Measurements from ENCODE around the gene CEP89. TPM values are rescaled to one million over a fixed set of nuclear protein-coding genes. Genes with fewer than 3 reads are reported as not detected.
A peak's percentile ranks its signal among the peaks of the same experiment; 100 is the strongest.
"Not testable (repeated sequence)": the region's sequence is repeated elsewhere in the genome, so short reads cannot be mapped to it uniquely, and the experiment has no call there.

The CEP89 gene
- total RNA-seq, 2 experiments from 2014 or later: 16.2 to 18.5 TPM

DNA sequence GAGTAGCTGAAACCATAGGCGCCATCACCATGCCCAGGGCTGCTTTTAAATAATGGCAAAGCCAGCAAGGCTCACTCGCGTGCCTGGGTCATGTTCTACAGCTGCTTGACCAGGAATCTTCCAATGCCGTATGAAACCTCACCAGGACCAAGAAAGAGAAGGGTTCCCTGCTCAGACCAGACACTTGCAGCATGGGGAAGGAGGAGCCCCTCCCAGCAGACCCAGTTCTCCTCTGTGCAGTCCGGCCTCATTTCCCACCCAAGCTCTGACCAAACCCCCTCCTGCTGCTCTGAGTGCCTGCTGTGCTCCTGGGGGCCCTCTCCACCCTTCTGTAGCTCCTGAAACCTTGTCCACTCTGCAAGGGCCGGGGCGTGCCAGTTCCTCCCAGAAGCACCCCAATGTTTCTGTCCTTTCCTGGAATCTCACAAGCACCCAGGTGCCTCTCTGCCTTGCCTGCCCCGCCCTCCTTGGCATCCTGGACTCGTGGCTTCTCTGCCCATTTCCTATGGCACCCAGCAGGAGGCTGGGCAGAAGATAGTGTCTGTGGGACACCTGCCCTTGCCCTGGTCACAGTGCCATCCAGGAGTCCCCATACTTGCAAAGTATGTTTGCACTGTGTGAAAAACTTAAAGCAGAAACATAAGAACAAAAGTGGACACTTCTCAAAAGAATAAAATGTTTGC lies 95.4 kb downstream of the CEP89 start:
- H3K4me3 Mint-ChIP-seq: no peak overlapping the region
- H3K4me1 Mint-ChIP-seq: peaks cover 3% of the 10 kb centered on the region
- DNase-seq (no peak), ATAC-seq (no peak)
- POLR2A ChIA-PET: no interaction called here
- no peak overlapping the region for H3K27ac Mint-ChIP-seq
- no peaks in the 10 kb centered on the region for H3K27me3 Mint-ChIP-seq
- intact Hi-C loops (cut with DNase I, micrococcal nuclease): no loop called here
- CTCF ChIA-PET: no interaction called here
- no peaks in the 10 kb centered on the region for H3K9me3 Mint-ChIP-seq (ENCODE audit: low read depth)
- peaks cover 7% of the 10 kb centered on the region for H3K36me3 Mint-ChIP-seq (ENCODE audit: low read depth)

GRCh38 chr19:32875428-32875827 lies 96.3 kb downstream of the CEP89 start:
- H3K9me3 Mint-ChIP-seq (ENCODE audit: low read depth): no peaks in the 10 kb centered on the region
- H3K4me3 Mint-ChIP-seq: no peak overlapping the region
- ATAC-seq (no peak), DNase-seq (no peak)
- no peak overlapping the region for H3K27ac Mint-ChIP-seq
- intact Hi-C loops (cut with DNase I, micrococcal nuclease): no loop called here
- no peaks in the 10 kb centered on the region for H3K27me3 Mint-ChIP-seq
- peaks cover 7% of the 10 kb centered on the region for H3K36me3 Mint-ChIP-seq (ENCODE audit: low read depth)
- peaks cover 3% of the 10 kb centered on the region for H3K4me1 Mint-ChIP-seq
- ChIA-PET POLR2A (no interaction called here), CTCF (no interaction called here)

GRCh38 chr19:32874605-32875004 lies 97.2 kb downstream of the CEP89 start:
- H3K36me3 Mint-ChIP-seq (ENCODE audit: low read depth): peaks cover 7% of the 10 kb centered on the region
- intact Hi-C loops (cut with DNase I, micrococcal nuclease): no loop called here
- H3K4me3 Mint-ChIP-seq: no peak overlapping the region

GRCh38 chr19:32873247-32873959 lies 98.4 kb downstream of the CEP89 start:
- Mint-ChIP-seq H3K9me3 (ENCODE audit: low read depth) (no peaks in the 10 kb centered on the region), H3K4me3 (no peak overlapping the region), H3K4me1 (peaks cover 3% of the 10 kb centered on the region), H3K27ac (no peak overlapping the region), H3K27me3 (no peaks in the 10 kb centered on the region), H3K36me3 (ENCODE audit: low read depth) (peaks cover 5% of the 10 kb centered on the region)
- intact Hi-C loops (cut with DNase I, micrococcal nuclease): no loop called here
- POLR2A ChIA-PET: no interaction called here
- ATAC-seq (peak; percentile 26), DNase-seq (peak; percentile 50)
- CTCF ChIA-PET: interaction anchor here (0.6 kb wide), 1 partner anchor 1246 kb away, joined by 3 read pairs; no protein-coding TSS in a partner anchor

More at GRCh38 chr19:32874605-32875004, 97.2 kb downstream of the CEP89 start:
- H3K9me3 Mint-ChIP-seq (ENCODE audit: low read depth): no peaks in the 10 kb centered on the region
- DNase-seq (no peak), ATAC-seq (no peak)
- peaks cover 3% of the 10 kb centered on the region for H3K4me1 Mint-ChIP-seq
- POLR2A ChIA-PET: no interaction called here
- H3K27ac Mint-ChIP-seq: no peak overlapping the region
- H3K27me3 Mint-ChIP-seq: no peaks in the 10 kb centered on the region
- CTCF ChIA-PET: no interaction called here

DNA sequence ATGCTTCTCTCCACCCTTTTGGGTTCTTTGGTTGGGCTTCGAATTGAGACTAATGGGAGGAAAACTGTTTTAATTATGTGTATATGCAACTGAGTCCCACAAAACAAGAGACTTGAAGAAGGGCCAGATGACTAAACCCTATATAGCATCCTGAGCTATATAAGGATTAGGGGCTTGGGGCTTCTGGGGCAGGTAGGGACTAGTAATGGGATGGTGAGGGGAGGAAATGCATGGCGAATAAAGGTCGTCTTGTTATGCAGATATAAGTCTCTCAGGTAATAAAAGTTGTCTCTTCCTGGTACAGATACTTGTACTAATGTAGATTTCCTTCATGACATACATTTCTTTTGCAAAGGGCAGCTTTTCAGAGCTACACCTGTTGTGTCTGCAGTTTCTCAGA lies 99.4 kb downstream of the CEP89 start:
- H3K9me3 Mint-ChIP-seq (ENCODE audit: low read depth): no peaks in the 10 kb centered on the region
- no peak for DNase-seq
- ChIA-PET POLR2A (no interaction called here), CTCF (interaction anchor here (0.6 kb wide), 1 partner anchor 1247 kb away, joined by 3 read pairs; no protein-coding TSS in a partner anchor)
- ATAC-seq: no peak
- peaks cover 3% of the 10 kb centered on the region for H3K4me1 Mint-ChIP-seq
- H3K4me3 Mint-ChIP-seq: no peak overlapping the region
- no peaks in the 10 kb centered on the region for H3K27me3 Mint-ChIP-seq
- H3K36me3 Mint-ChIP-seq (ENCODE audit: low read depth): no peaks in the 10 kb centered on the region
- intact Hi-C loops (cut with DNase I, micrococcal nuclease): no loop called here
- no peak overlapping the region for H3K27ac Mint-ChIP-seq

DNA sequence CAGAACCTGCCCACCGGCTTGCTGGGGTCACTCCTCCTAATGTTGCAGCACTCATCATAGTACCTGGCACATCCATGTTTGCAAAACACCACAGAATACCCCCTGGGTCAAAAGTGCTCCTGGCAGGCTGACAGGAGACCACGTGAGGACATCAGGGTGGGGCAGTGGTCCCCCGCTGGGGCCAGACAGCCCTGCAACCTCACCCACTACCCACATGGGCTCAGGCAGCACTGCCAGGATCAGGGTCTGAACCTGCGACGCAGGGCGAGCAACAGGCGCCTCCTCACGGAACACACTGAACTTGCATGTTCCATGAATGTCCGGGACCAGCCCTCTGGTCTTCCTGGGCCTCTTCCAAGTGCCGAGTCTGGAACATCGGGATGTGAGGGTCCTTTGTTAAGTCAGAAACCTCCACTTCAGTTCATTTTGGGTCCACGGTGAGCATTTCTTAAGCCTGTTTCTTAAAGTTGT lies 100.7 kb downstream of the CEP89 start:
- H3K4me3 Mint-ChIP-seq: no peak overlapping the region
- no peaks in the 10 kb centered on the region for H3K27me3 Mint-ChIP-seq
- H3K4me1 Mint-ChIP-seq: peaks cover 3% of the 10 kb centered on the region
- ChIA-PET CTCF (no interaction called here), POLR2A (no interaction called here)
- DNase-seq (no peak), ATAC-seq (no peak)
- no peaks in the 10 kb centered on the region for H3K9me3 Mint-ChIP-seq (ENCODE audit: low read depth)
- no peak overlapping the region for H3K27ac Mint-ChIP-seq
- no peaks in the 10 kb centered on the region for H3K36me3 Mint-ChIP-seq (ENCODE audit: low read depth)
- intact Hi-C loops (cut with DNase I, micrococcal nuclease): no loop called here

- Mint-ChIP-seq H3K4me3 (no peak overlapping the region), H3K9me3 (ENCODE audit: low read depth) (no peaks in the 10 kb centered on the region), H3K27me3 (no peaks in the 10 kb centered on the region), H3K27ac (no peak overlapping the region), H3K4me1 (peaks cover 3% of the 10 kb centered on the region), H3K36me3 (ENCODE audit: low read depth) (no peaks in the 10 kb centered on the region)
- intact Hi-C loops (cut with DNase I, micrococcal nuclease): no loop called here
- no peak for ATAC-seq
- CTCF ChIA-PET: interaction anchor here (0.6 kb wide), 1 partner anchor 17 kb away, joined by 3 read pairs; no protein-coding TSS in a partner anchor
- POLR2A ChIA-PET: interaction anchor here (0.6 kb wide), 1 partner anchor 14 kb away, joined by 6 read pairs; no protein-coding TSS in a partner anchor
- no peak for DNase-seq
Measured at GRCh38 chr19:32869966-32870573, 101.7 kb downstream of the CEP89 start.

DNA sequence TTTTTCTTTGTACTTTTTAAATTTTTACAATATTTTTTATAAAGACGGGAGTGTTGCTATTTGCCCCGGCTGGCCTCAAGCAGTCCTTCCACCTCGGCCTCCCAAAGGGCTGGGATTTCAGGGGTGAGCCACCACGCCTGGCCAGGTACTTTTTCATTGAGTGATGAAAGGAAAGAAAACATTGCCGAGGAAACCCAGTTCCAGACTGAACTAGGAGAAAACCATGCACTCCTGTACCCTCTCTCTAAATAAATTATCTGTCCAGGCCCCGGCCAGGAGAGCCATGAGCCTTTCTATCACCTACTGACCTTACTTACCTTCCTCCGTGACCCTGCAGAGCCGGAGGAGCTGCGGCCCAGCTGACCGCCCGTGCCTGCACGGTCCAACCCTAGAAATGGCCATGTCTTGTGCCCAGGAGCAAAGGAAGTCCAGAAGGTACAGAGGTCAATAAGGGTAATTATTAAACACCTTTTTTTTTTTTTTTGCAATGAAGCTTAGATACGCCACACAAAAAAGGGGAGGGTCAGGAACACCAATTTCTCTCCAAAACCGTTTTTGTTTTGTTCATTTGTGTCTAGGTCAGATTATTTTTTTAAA lies 102.3 kb downstream of the CEP89 start, which contains the start of gene SLC7A9:
TSS of gene SLC7A9 (minus strand) at position 399 of the 597 bp plus-strand sequence. CDS start 1,233 bp downstream, outside the sequence.
- ChIA-PET CTCF (interaction anchor here (0.6 kb wide), 1 partner anchor 17 kb away, joined by 3 read pairs; no protein-coding TSS in a partner anchor), POLR2A (interaction anchor here (0.6 kb wide), 1 partner anchor 14 kb away, joined by 6 read pairs; no protein-coding TSS in a partner anchor)
- no peaks in the 10 kb centered on the region for H3K36me3 Mint-ChIP-seq (ENCODE audit: low read depth)
- intact Hi-C loops (cut with DNase I, micrococcal nuclease): no loop called here
- DNase-seq (no peak), ATAC-seq (no peak)
- H3K27me3 Mint-ChIP-seq: no peaks in the 10 kb centered on the region
- peaks cover 3% of the 10 kb centered on the region for H3K4me1 Mint-ChIP-seq
- H3K4me3 Mint-ChIP-seq: no peak within 1 kb of the TSS
- H3K27ac Mint-ChIP-seq: no peak within 1 kb of the TSS
- H3K9me3 Mint-ChIP-seq (ENCODE audit: low read depth): no peaks in the 10 kb centered on the region

DNA sequence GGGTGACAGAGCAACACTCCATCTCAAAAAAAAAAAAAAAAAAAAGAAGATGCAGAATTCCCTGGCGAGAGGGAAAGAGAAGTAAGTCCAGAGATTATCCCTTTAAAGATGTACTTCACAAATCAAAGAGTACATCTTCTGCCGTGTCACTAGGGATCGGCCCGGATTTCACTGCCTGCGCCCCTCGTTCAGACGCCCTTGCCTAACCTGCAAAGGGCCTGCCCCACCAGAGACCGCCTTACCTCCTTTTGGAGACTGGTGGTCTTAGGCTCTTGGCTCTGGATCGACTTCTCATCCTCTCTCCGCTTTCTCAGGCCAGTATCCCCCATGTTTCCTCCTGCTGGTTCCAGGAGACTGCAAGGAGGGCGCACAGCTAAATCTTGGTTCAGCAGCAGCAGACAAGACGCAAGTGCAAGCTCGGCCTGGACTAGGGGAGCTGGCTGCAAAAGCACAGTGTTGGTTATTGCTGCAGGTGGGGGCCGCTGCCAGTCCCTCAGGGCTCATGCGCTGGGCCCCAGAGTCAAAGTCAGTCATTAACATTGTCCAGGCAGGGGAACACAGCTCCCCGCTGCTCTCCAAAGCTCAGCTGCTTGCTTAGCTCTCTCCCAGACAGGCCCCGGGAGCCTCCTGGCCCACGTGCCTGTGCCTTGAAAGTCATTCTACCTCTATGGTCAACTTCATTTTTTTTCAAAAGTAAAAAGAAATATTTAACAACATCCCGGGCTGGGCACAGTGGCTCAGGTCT lies 103.4 kb downstream of the CEP89 start:
- POLR2A ChIA-PET: no interaction called here
- CTCF ChIA-PET: no interaction called here
- ATAC-seq (no peak), DNase-seq (no peak)
- no peak overlapping the region for H3K4me3 Mint-ChIP-seq
- intact Hi-C loops (cut with DNase I, micrococcal nuclease): no loop called here
- no peaks in the 10 kb centered on the region for H3K4me1 Mint-ChIP-seq
- no peaks in the 10 kb centered on the region for H3K36me3 Mint-ChIP-seq (ENCODE audit: low read depth)
- no peaks in the 10 kb centered on the region for H3K9me3 Mint-ChIP-seq (ENCODE audit: low read depth)
- H3K27me3 Mint-ChIP-seq: no peaks in the 10 kb centered on the region
- H3K27ac Mint-ChIP-seq: no peak overlapping the region

DNA sequence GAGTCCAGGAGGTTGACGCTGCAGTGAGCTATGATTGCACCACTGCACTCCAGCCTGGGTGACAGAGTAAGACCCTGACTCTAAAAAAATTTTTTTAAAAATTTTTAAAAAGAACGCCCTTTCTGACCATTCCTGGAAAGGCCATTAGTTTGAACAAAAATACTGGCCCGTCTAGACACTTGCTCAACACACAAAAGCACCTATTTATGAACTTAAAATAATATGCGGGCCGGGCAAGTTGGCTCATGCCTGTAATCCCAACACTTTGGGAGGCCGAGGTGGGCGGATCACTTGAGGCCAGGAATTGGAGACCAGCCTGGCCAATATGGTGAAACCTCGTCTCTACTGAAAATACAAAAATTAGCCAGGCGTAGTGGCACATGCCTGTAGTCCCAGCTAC lies 104.3 kb downstream of the CEP89 start:
- H3K9me3 Mint-ChIP-seq (ENCODE audit: low read depth); H3K27me3 Mint-ChIP-seq; DNase-seq; CTCF ChIA-PET; POLR2A ChIA-PET; H3K27ac Mint-ChIP-seq; ATAC-seq; H3K4me3 Mint-ChIP-seq; intact Hi-C loops (cut with DNase I, micrococcal nuclease); H3K4me1 Mint-ChIP-seq; H3K36me3 Mint-ChIP-seq (ENCODE audit: low read depth): not testable (repeated sequence)

Data from activated CD4-positive, alpha-beta T cell treated with anti-CD3 and anti-CD28 coated beads for 36 hours (primary cell).